Lower lobe of right lung (tissue), 2 donors: ENCODE measurements around the gene CHD8. TPM values are rescaled to one million over a fixed set of nuclear protein-coding genes. Genes with fewer than 3 reads are reported as not detected.

Experiments
- ATAC-seq, 2 donors: fragments of 200-7000 bp; cut with Tn5 transposase; one replicate each; pipeline ENCODE4 v1.9.1; 2020 to 2022; ENCODE audit warnings: mild to moderate bottlenecking in 2 of 2, moderate library complexity in 2 of 2
- DNase-seq: peaks from one replicate; pipeline ENCODE4 v3.0.0-alpha.2; 2020
- H3K27ac ChIP-seq: fragments of 200-600 bp; one replicate; pipeline ENCODE4 v1.8.0; 2022
- H3K27me3 ChIP-seq: fragments of 200-600 bp; one replicate; pipeline ENCODE4 v1.8.0; 2022; ENCODE audit warnings: low read depth
- H3K36me3 ChIP-seq: fragments of 200-600 bp; one replicate; pipeline ENCODE4 v1.8.0; 2022; ENCODE audit warnings: mild to moderate bottlenecking
- H3K4me1 ChIP-seq: fragments of 200-600 bp; one replicate; pipeline ENCODE4 v1.8.0; 2022
- H3K4me3 ChIP-seq: fragments of 200-600 bp; one replicate; pipeline ENCODE4 v1.8.0; 2022; ENCODE audit warnings: mild to moderate bottlenecking
- H3K9me3 ChIP-seq: fragments of 200-600 bp; one replicate; pipeline ENCODE4 v1.8.0; 2022
- intact Hi-C: fragments of 100-400 bp; cut with DNase I; formaldehyde crosslinking; loops from one replicate; pipeline ENCODE4 v1.11.0; 2022
- total RNA-seq: library from RNA; stranded (reverse); fragmentation: NEBNext Ultra II Directional; extraction: Animal tissue kit (Norgen Biotek cat#: 25700); gene quantifications from one replicate; pipeline ENCODE4 v1.2.1, GENCODE V29; 2021
- TF ChIP-seq, protein P1 (sequence below): fragments of 200-600 bp; IDR thresholded peaks from one replicate; pipeline ENCODE4 v1.8.0; 2022; ENCODE audit warnings: antibody characterized with exemption, mild to moderate bottlenecking
- donor health status: DM: no; HTN: yes; CAD: no; lungs with severe emphysema.

CHD8 gene
- total RNA-seq, 1 donor from 2014 or later, result 74.6 TPM

DNA sequence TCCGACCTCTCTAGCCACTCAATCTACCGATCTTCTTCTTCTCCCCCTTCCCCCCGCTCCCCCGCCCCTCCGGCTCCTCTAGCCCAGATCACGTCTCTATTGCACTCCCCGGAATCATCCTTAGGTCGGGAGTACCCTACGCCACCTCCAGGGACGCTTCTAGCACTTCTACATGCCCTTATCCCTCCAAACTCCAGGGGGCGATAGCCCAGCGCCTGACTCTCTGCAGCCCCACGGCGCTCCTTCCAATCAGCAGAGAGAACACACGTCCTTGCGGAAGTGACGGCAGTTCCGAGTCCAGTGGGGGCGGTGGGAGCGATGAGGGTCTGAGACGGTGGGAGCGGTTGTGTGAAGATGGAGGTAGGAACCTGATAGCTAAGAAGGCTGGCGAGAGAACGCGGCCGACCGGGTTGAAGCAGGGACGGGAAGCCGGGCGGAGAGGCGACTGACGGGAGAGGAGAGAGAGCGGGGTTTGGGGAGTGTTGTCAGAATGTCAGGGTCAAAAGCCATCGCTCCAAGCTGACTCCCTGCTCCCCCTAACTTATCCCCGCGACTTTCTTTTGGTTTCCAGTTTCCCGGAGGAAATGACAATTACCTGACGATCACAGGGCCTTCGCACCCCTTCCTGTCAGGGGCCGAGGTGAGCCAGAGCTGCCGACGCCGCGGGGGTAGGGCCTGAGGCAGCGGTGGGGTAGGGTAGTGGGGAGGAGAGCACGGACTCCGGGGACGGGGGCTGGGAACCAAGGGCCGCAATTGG, 21.2 kb upstream of the CHD8 start, which contains the start of the genes RAB2B and TOX4:
RAB2B (minus strand) TSS at position 35 of the 757 bp plus-strand sequence. CDS start 87 bp downstream, outside the sequence.
TOX4 (plus strand) TSS at position 271 of the 757 bp plus-strand sequence; CDS start at position 355, 84 bp downstream.
- DNase-seq (peak; percentile 95), ATAC-seq (peak; percentile 98 to 100)
- intact Hi-C loops, result no loop called here
- TF ChIP-seq, protein P1, sequence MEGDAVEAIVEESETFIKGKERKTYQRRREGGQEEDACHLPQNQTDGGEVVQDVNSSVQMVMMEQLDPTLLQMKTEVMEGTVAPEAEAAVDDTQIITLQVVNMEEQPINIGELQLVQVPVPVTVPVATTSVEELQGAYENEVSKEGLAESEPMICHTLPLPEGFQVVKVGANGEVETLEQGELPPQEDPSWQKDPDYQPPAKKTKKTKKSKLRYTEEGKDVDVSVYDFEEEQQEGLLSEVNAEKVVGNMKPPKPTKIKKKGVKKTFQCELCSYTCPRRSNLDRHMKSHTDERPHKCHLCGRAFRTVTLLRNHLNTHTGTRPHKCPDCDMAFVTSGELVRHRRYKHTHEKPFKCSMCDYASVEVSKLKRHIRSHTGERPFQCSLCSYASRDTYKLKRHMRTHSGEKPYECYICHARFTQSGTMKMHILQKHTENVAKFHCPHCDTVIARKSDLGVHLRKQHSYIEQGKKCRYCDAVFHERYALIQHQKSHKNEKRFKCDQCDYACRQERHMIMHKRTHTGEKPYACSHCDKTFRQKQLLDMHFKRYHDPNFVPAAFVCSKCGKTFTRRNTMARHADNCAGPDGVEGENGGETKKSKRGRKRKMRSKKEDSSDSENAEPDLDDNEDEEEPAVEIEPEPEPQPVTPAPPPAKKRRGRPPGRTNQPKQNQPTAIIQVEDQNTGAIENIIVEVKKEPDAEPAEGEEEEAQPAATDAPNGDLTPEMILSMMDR, result peak; percentile 87
- Histone ChIP-seq H3K4me1 (peaks cover 29% of the 10 kb centered on the region), H3K4me3 (peak within 1 kb of the TSS; percentile 80), H3K9me3 (no peaks in the 10 kb centered on the region), H3K36me3 (peaks cover 45% of the 10 kb centered on the region), H3K27me3 (no peaks in the 10 kb centered on the region), H3K27ac (peak within 1 kb of the TSS; percentile 87)

DNA sequence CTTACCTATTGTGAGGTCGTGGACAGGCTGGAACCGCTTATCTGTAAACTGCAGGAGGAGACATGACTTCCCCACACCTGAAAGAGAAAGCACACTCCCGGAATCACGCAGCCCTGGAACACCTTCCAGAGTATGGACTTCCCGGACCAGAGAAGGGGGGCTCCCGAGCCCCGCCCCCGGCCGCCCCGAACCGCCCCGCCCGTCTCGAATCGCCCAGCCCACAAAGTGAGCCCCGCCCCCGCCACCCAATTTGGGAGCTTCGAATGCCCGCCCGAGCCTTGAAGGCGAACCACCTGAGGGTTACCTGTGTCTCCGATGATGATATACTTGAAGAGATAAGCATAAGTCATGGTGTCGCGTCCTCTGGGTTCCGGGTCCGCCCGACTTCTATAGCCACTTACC, 20.6 kb upstream of the CHD8 start:
- TF ChIP-seq, protein P1, result no peak
- peak; percentile 93 for DNase-seq
- peak; percentile 93 to 96 for ATAC-seq
- H3K4me1 ChIP-seq, result peaks cover 29% of the 10 kb centered on the region
- H3K4me3 ChIP-seq, result peak overlapping the region; percentile 80
- H3K36me3 ChIP-seq, result peaks cover 40% of the 10 kb centered on the region
- intact Hi-C loops, result no loop called here
- peak overlapping the region; percentile 87 for H3K27ac ChIP-seq
- H3K9me3 ChIP-seq, result no peaks in the 10 kb centered on the region
- no peaks in the 10 kb centered on the region for H3K27me3 ChIP-seq

DNA sequence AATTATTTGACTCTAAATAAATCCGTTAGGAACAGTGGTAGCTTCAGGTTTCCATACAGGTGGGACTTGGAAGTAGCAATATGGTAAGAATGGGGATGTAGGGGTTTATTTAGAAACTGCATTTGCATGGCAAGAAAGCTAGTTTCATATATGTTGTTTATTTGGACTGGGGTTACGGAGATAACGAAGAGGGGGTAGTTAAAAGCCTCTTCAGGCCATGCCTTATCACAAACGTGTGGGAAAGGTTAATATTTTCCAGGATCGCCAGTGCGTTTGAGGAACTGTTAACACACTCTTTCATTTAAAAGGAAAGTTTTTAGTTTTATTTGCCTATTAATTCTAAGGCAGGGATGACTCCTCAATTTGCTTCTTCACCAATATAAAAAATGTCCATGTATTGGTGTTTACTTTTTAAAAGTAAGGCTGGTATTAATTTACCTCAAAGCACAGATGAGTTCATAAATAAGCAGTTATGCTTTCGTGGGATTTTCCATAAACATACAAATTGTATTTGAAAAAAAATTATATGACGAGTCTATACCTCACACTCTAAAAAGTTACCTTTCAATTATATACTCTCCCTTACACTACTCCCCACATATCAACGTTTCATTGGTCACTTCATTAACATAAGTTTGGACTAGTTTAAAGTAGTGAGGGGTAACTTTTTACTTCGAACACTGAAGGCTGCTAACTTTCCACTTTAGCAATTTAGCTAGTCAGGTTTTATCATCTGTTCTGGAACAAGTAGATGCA, 20.0 kb upstream of the CHD8 start:
- TF ChIP-seq, protein P1, result no peak
- Histone ChIP-seq H3K4me3 (peak overlapping the region; percentile 80), H3K27me3 (no peaks in the 10 kb centered on the region), H3K4me1 (peaks cover 29% of the 10 kb centered on the region), H3K36me3 (peaks cover 34% of the 10 kb centered on the region), H3K9me3 (no peaks in the 10 kb centered on the region), H3K27ac (peak overlapping the region; percentile 87)
- peak; percentile 19 to 42 for ATAC-seq
- intact Hi-C loops, result no loop called here
- no peak for DNase-seq

DNA sequence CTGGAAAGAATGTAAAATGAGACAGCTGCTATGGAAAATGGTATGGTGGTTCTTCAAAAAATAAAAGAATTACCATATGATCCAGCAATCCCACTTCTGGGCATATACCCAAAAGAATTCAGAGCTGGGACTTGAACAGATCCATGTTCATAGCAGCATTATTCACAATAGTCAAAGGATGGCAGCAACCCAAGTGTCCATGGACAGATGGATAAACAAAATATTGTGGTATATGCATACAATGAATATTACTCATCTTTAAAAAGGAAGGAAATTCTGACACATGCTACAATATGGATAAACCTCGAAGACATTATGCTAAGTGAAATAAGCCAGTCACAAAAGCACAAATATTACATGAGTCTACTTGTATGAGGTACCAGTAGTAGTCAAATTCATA, 11.7 kb upstream of the CHD8 start:
- Histone ChIP-seq H3K36me3 (peaks cover 66% of the 10 kb centered on the region), H3K9me3 (no peaks in the 10 kb centered on the region), H3K27me3 (no peaks in the 10 kb centered on the region), H3K4me1 (no peaks in the 10 kb centered on the region), H3K4me3 (no peak overlapping the region), H3K27ac (no peak overlapping the region)
- intact Hi-C loops, result no loop called here
- no peak for ATAC-seq
- TF ChIP-seq, protein P1, result no peak
- DNase-seq, result no peak

DNA sequence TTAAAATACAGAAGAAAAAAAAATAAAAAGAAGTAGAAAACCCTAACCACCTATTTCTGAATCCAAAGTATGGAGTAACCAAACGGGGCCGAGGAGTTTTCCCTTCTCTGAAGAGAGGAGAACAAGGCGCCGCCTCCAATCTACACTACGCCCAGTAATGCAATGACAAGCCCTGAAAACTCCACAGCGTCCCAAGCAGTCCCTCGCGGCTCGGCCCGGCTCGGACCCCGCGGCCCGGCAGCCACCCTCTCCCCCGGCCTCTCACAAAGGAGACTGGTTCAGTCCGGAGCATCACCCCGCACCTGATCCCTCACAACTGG, 371 bp downstream of the CHD8 start:
- Histone ChIP-seq H3K9me3 (no peaks in the 10 kb centered on the region), H3K4me1 (peaks cover 39% of the 10 kb centered on the region), H3K36me3 (peaks cover 21% of the 10 kb centered on the region), H3K27me3 (no peaks in the 10 kb centered on the region), H3K27ac (peak overlapping the region; percentile 93), H3K4me3 (peak overlapping the region; percentile 72)
- TF ChIP-seq, protein P1, result no peak
- ATAC-seq (peak; percentile 61 to 64), DNase-seq (no peak)
- intact Hi-C loops, result no loop called here
